RWPE1 (cell line): ENCODE measurements around the gene GLIS1.
A peak's percentile ranks its signal among the peaks of the same experiment; 100 is the strongest.

Source experiments
- CTCF ChIA-PET: fragments of 350-600 bp; sonication (Branson Sonifier 250); formaldehyde crosslinking; extraction: SDS; loops from one replicate; lab custom pipeline; 2021; lab: Yijun Ruan, JAX
- POLR2A ChIA-PET: fragments of 400-600 bp; formaldehyde crosslinking; extraction: SDS; loops from one replicate; lab custom pipeline; 2020; ENCODE audit warnings: antibody characterized with exemption; ENCODE audit not compliant: low non-redundant PET; lab: Yijun Ruan, JAX
- DNase-seq: peaks from one replicate; pipeline ENCODE4 v3.0.0; 2012; ENCODE audit warnings: low spot score
- H3K27ac ChIP-seq: fragments of 450-650 bp; 2 replicates; pipeline ENCODE4 v1.5.1; 2017
- TF ChIP-seq, protein P1 (sequence below): fragments of 450-650 bp; conservative IDR thresholded peaks from 2 replicates; pipeline ENCODE4 v1.5.1; 2017; ENCODE audit warnings: low read depth, mild to moderate bottlenecking

The GLIS1 gene

DNA sequence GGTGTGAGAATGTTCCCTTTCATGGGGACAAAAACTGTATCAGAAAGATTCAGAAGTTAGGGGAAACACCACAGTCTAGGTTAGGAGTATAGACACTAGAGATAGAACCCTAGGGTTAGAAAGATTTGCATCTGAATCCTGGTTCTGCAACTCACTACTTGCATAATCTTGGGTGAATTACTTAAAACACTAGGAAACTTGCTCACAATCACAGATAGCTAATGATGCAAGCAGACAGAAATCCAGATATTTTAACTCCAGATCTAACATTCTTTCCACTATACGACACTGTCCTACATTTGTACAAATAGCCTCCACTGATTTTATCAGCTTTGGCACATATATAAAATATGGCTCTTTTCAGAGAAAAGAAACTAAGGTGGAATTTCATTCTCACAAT, 30.8 kb upstream of the GLIS1 start:
- ChIA-PET CTCF (interaction anchor here (0.7 kb wide), 1 partner anchor 9 kb away, joined by 5 read pairs; no protein-coding TSS in a partner anchor), POLR2A (no interaction called here)
- DNase-seq = no peak
- H3K27ac ChIP-seq = no peak overlapping the region
- TF ChIP-seq, protein P1, sequence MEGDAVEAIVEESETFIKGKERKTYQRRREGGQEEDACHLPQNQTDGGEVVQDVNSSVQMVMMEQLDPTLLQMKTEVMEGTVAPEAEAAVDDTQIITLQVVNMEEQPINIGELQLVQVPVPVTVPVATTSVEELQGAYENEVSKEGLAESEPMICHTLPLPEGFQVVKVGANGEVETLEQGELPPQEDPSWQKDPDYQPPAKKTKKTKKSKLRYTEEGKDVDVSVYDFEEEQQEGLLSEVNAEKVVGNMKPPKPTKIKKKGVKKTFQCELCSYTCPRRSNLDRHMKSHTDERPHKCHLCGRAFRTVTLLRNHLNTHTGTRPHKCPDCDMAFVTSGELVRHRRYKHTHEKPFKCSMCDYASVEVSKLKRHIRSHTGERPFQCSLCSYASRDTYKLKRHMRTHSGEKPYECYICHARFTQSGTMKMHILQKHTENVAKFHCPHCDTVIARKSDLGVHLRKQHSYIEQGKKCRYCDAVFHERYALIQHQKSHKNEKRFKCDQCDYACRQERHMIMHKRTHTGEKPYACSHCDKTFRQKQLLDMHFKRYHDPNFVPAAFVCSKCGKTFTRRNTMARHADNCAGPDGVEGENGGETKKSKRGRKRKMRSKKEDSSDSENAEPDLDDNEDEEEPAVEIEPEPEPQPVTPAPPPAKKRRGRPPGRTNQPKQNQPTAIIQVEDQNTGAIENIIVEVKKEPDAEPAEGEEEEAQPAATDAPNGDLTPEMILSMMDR = no peak

DNA sequence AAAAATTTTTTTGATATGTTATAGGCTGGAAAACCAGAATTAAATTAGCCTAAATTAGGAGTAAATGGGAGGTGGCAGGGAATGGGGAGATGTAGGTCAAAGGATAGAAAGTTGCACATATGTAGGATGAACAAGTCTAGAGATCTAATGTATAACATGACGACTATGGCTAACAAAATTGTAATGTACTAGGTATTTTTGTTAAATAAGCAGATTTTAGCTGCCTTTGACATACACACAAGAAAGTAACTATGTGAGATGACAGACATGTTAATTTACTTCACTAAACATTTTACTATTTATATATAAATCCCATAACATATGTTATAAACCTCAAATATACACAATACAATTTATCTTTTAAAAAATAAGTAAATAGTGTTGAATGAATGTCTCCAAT, 30.2 kb upstream of the GLIS1 start:
- TF ChIP-seq, protein P1 = no peak
- CTCF ChIA-PET = no interaction called here

DNA sequence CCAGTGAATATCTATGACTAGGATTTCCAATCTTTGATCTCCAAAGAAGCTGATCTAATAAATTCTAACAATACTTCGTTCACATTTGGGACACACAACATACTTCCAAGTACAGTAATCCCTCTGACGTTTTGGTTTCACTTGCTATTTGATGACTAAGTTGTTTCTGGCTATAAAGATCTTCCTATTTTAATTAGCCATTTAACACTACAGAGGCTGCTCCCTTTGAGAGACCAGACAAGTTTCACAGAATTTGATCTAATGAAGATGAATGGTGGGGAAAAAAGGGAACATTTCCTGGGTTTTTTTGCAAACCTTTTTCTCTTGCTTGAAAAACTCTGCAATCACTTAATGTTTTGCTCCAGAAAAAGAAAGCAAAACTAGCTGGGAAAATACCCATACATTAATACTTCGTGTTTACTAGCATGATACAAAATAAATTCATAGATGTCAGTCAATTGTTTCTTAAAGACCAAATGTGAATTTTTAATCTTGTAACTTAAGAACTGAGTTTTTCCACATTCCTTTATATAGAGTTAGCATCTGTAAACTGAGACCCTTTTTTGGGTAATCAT, 28.0 kb upstream of the GLIS1 start:
- ChIA-PET CTCF (interaction anchor here (0.5 to 0.7 kb wide), 2 partner anchors 211 to 633 kb away, joined by 3 to 5 read pairs; no protein-coding TSS in a partner anchor), POLR2A (no interaction called here)
- peak; percentile 26 for DNase-seq
- H3K27ac ChIP-seq = no peak overlapping the region
- TF ChIP-seq, protein P1 = no peak

More for the DNA sequence above, 30.2 kb upstream of the GLIS1 start:
- DNase-seq = no peak
- POLR2A ChIA-PET = no interaction called here
- H3K27ac ChIP-seq = no peak overlapping the region

DNA sequence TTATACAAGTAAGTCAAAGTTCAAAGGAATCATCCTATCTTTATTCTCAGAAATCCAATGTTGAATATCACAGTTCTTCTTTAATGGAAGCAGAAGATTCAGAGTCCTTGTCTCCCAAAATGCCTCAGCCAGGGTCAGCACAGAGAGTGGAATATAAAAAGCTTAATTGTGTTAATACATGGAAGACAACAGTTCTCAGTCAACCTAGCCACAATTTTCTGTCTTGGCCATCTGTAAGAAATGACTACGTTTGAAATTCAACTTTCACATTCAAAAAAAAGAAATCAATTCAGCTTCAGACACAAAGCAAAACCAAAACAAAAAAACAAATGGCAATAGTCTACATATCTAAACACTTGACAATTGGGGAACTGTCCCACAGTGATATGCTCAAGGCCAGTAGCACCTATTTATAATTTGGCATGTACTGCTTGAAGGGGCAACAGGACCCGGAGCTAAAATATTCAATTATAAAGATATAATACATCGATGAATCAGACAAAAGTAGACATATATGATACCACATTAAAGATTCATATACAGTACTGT, 27.3 kb upstream of the GLIS1 start:
- H3K27ac ChIP-seq = no peak overlapping the region
- CTCF ChIA-PET = interaction anchor here (0.6 kb wide), 1 partner anchor 66 kb away, joined by 7 read pairs; no protein-coding TSS in a partner anchor
- POLR2A ChIA-PET = no interaction called here
- TF ChIP-seq, protein P1 = no peak
- DNase-seq = no peak

DNA sequence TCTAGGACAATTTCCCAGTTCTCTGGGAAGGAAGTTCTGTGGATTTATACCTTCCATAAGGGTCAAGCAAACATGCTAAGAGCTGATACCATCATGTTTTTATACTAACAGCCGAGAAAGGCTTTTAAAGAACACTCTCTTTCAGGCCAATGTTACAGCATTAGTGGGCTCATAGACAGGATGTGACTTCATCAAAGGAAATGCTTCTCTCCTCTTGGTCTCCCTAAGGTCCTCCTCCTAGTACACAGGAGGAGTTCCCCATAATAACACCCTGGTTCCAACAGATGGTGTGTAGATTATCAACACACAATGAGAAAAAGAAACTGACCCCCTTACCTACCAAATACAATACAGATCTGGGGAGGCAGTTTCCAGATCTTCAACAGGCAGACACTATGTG, 26.7 kb upstream of the GLIS1 start:
- no peak for DNase-seq
- POLR2A ChIA-PET = no interaction called here
- CTCF ChIA-PET = interaction anchor here (0.6 kb wide), 1 partner anchor 67 kb away, joined by 7 read pairs; no protein-coding TSS in a partner anchor
- TF ChIP-seq, protein P1 = no peak
- H3K27ac ChIP-seq = no peak overlapping the region

DNA sequence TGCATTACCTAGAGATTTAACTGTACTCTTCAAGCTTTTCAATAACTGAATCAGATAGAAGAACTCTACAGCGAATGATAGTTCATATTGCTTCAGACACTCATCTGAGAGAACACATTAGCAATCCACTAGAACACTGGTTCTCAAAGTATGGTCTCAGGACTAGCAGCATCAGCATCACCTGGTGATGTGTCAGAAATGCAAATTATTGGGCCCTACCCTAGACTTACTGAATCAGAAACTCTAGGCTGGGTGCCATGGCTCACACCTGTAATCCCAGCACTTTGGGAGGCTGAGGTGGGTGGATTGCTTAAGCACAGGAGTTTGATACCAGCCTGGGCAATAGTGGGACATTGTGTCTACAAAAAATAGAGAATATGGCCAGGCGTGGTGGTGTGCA, 24.9 kb upstream of the GLIS1 start:
- ChIA-PET CTCF (no interaction called here), POLR2A (no interaction called here)
- TF ChIP-seq, protein P1 = no peak
- no peak overlapping the region for H3K27ac ChIP-seq
- no peak for DNase-seq
